Jurkat, Clone E6-1 (cell line): ENCODE results near the gene CREB5.

ENCODE experiments used
- DNase-seq: peaks from one replicate; pipeline ENCODE4 v3.0.0-alpha.2; 2011; ENCODE audit warnings: low read depth, low spot score
- H3K4me3 ChIP-seq: 2 replicates; pipeline ENCODE4 v1.5.1; 2011; ENCODE audit warnings: mild to moderate bottlenecking, low read length, control low read depth, moderate library complexity

Gene CREB5

DNA sequence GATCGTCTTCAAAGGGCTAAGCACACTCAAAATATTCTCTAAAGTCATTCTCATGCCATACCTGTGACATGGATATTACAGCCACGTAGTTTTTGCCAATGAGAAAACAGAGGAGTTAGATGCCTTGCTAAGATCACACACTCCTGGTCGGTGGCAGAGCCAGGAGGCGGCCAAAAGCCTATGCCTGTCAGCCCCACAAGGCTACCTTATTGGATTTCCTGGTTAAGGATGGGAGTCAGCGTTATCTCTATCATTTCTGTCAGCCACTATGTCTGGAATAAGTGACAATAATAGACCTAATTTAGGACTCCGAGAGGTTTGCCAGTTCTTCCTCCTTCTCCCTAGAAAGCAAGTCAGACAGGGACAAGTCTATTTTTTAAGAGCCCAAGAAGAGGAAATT, 295.0 kb downstream of the CREB5 start:
- no peak for DNase-seq
- H3K4me3 ChIP-seq: no peak overlapping the region

DNA sequence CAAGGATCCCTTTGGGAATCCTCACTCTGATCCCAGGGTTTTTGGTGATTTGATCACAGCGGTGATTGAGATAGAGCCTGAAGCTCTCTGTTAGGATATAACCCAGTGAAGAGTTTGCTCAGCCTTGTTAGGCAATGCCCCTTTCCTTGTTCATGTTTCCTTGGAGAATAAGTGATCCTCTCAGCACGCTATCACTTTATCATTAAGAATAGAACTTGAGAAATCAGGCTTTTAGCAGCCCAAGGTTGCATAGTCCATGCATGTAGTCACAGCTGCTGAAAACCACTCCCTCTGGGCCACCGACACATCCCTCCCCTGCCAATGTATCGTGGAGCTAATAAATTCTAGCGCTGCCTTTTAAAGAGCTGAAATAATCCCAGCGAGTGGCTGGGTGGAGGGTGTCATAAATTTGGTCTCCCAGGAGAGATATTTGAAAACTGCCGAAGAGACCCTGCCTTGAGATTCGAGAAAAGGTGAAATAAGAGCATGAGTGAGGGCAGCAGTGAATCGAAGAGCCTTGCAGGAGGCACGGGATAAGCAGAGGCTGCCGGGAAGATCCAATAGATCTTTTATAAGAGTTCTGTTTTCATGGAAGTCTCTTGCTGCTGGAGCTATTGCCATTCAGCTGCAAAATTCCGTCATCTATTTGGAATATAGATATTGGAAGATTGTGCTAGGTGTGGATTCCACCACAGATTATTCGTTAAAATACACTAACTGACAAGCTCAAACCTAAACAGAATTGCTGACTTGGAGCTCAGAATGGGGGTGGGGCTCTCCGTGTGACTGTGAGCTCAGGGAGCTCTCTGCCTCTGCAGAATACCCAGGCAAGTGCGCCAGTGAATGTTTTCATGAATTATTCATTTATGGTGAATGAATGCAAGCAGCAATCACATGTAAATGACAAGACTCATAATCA, 296.0 kb downstream of the CREB5 start:
- DNase-seq: no peak
- H3K4me3 ChIP-seq: no peak overlapping the region

DNA sequence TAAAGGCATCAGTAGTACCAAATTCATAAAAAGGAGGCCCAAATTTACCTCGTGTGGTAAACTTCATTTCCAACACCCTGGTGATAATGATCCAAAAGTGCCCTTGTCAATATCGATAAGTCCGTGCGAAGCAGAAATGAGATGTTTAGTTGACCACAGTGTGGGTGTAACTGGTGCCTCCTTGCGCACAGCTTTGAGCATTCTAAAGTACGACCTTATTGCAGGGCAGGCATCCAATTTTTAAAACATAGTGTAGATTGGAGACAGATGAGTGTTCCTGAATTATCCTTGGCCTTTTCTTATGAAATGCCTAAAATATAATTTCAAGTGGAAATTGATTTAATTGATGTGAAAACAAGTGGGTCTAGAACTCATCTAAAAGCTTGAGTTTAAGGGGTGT, 297.4 kb downstream of the CREB5 start:
- H3K4me3 ChIP-seq: no peak overlapping the region
- no peak for DNase-seq

DNA sequence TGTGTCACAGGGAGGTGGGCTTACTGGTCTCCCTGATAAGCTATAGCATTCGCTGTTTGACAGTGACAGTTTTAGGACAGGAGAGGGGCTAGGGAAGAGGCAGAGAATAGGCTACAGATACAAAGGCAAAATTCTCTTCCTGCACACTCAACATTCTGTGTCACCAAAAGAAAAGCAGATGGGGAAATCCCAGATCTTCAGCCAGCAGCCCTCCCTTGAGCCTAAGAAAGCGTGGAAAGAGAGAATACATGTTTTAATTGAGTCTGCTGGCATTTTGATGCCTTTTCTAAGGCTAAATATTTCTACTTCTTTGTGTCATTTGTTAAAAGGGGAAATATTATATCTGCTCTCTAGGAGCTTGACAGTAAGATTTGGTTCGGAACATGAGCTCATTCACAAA, 298.8 kb downstream of the CREB5 start:
- DNase-seq: no peak
- no peak overlapping the region for H3K4me3 ChIP-seq

DNA sequence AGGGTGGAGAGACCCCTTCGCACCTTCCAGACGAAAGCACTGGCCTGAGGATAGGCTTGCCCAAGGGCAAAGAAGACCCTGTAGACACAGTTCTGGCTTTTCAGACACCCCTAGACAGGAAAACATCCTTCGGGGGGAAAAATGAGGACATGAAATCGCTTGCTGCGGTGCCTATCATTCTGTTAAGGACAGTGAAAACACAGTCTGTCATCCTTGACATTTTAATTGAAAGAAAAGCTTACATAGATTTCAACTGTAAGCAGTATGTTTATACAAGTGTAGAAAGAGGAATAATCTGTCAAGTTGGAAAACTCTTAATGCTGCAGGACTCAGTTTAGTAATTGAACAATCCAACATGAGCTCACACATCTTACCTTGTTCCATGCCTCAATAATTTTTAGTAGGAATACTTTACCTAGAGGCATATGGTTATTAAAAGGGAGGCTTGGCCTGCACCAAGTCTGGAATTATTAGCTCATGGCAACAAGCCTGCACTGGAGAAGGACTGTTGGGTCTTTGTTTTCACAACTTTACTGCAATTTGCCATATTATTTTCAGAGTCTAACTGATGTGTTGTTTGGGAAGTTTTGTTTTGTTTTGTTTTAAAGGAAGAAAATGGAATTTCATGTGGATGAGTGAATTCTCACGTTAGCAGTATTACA, 302.3 kb downstream of the CREB5 start:
- no peak overlapping the region for H3K4me3 ChIP-seq
- DNase-seq: no peak

DNA sequence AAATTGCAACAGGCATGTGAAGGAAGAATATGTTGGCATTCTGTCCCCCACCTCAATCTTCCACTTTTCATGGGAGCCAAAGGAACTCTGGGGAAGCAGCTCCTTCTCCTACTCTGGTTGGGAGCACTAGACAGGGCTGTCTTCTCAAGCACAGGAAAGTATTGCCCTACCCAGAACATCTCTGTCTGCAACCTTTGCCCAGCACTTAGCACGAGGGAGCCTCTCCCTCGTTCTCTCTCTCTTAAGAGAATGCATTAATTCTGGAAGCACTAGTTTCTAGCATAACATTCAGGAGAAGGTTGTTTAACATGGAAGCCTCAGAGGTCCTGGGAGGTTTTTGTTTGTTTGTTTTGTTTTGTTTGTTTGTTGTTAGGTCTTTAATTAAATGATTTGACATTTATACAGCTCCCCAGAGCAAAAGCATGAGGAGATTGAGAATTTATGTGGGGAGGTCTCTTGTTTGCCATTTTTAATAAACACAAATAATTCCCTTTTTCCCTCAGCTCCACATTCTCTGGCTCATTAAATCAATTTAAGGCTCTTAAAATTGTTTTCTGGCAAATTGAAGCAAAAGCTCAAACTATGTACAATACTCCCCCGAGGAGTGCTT, 305.2 kb downstream of the CREB5 start:
- DNase-seq: no peak
- H3K4me3 ChIP-seq: no peak overlapping the region

DNA sequence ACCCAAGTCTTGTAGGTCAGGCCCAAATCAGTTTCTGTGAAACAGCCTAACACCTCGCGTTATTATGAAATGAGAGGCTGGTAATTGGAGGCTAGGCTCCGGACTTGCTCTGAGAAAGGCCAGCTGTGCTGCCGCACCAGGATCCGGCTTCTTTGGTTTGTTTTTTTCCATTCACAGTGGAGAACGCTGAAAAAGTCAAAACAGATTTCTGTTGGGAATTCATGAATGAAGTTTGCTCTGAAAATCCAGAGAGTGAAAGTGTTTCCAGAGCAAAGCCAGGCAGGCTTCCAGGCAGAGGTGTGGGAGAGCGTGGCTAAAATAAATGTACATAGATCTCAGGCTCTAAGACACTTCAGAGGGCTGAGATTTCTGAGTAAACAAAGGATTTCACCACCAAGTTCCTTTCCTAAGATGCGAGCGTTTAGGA, 305.8 kb downstream of the CREB5 start:
- no peak overlapping the region for H3K4me3 ChIP-seq
- DNase-seq: no peak

DNA sequence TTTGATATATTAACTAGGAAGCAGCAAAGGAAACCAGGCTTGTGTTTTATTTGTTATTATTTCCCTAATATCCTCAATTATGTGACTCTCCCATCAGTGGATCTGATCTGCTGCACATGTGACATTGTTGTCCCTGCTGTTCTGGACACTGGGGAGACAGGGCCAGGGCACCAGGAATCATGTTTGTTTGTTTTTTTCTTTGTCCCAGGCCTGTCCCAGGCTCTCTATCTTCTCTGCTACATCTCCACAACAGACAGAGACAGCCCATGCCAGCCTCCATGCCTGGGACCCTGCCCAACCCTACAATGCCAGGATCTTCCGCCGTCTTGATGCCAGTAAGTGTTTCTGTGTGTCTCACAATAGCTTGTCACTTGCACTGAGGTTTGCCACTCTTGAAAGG, 306.2 kb downstream of the CREB5 start:
- no peak overlapping the region for H3K4me3 ChIP-seq
- DNase-seq: no peak

DNA sequence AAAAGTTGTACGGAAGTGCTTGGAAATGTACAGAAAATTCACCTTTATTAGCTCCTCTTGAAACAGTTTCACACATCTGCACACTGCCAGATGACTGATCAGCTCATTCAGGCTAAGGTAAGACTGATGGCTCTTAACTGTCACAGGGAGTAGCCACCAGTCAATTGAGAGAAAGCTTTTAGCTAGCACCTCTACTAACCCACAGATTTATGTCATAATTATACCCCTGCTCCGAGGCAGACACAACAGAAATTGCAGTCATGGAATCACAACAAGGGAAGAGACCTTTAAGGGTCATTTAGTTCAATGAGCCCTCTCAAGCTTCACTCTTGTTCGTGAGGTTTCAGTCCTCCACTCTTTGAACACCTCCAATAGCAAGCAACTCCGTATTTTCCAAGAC, 310.4 kb downstream of the CREB5 start:
- no peak overlapping the region for H3K4me3 ChIP-seq
- no peak for DNase-seq

DNA sequence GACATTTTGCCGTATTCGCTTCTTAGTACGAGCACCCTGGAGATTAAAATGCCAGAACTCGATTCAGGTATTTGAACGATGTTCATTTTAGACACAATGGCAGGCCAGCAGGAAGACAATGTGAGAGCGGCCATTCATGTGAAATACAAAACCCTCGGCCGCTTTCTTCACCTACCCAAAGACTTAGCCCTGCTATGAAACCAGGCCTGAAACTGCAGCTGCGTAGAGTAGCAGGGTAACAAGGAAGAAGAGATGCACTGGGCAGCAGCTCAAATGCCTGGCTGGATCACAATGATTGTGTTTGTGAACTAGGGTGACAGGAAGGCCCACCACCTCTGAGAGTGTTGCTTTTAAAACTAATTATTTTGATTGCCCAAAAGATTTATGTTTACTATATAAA, 311.0 kb downstream of the CREB5 start:
- DNase-seq: no peak

DNA sequence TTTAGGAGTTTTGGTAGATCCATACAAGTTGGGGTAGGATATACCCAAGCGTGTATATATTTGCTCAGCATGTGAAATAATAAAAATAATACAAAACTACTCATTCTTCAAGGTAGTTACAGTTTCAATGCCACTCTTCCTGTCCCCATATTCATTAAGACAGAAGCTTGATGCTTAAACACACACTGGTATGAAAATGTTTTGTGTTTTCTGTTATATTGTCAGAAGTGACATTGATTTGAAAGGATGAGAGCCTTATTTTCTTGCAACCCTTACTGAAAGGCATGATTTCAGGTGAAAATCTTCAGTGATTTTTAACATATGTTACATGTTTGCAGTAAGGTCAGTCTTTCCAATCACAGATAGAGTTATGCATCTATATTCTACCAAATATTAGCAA, 312.2 kb downstream of the CREB5 start:
- no peak for DNase-seq

More for the DNA sequence above, 311.0 kb downstream of the CREB5 start:
- H3K4me3 ChIP-seq: no peak overlapping the region

DNA sequence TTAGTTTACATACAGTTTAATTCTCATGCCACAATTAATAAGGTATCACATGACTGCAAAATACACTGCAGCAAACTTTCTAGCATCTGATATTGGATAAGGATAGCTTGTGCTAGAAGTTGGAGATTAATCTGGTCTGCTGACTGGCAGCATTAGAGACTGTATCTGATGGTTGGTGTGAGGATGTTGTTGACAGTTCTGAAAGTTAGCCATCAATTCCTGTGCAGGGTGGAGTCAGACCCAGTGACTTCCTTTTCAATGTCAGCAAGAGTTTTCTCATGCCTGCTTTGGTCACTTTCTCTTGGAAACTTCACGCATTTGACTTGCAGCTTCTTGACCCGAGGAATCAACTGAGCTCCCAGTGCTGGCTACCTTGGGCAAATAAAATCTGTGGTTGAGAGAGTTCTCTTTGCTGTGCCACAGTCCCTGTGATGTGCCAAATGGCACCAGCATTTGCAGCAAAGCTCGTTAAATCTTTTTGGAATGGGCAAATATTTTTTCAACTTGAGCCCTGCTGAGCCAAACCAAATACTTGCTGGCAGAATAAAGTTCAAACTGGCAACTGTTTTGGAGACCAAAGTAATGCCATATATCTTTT, 312.8 kb downstream of the CREB5 start:
- DNase-seq: no peak
- H3K4me3 ChIP-seq: no peak overlapping the region

More for the DNA sequence above, 312.2 kb downstream of the CREB5 start:
- no peak overlapping the region for H3K4me3 ChIP-seq

DNA sequence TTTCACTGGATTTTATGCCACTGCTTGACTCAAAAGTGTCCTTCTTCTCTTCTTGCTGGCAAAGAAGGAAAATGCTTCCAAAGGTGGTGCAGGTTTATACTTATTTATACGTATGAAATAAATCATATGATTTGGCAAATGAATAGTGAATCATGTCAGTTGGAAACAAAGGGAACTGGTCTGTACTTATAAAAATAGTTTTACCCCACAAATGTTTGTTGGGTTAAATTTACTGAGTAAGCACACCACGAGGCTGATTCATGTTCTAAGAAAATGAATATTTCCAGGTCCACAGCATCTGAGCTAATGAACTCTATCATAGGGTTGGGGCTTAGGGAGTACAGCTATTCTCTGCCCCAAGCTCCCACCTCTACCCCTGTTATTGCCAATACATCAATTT, 313.6 kb downstream of the CREB5 start:
- H3K4me3 ChIP-seq: no peak overlapping the region
- DNase-seq: no peak

DNA sequence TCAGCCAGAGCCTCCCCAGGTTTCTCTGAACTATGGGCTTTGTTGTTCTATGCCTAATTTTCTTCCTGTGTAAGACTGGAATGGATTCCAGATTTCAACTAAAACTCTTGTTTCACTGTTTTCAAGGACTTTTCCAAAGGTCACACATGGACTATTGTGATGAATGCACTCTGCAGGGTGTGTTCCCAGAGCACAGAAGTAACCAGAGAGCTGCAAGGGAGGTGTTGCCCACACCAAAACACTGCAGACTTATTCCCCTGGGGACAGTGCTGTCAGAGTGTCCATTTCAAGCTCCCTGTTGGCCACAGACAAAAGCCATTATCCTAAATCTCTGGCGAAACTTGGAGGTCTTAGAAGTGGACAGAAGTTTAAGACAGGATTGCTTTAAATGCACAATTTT, 314.2 kb downstream of the CREB5 start:
- no peak for DNase-seq
- H3K4me3 ChIP-seq: no peak overlapping the region

DNA sequence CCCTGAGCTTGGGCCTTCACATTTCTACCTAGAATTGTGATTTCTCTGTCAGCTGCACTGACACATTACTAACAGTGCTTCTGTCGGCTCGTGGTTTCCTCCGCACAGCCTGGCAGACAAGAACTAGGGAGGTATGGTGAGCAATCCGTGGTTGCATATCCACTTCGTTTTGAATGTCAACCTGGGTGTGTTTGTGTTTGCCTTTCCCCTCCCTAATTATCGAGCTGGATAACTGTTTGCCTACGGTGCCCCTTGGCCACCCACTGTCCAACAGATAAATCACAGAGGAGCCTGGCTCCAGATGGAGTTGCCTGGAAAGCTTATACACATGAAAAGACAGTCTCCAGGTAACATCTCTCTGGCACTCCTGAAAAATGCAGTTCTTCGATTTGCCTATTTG, 317.0 kb downstream of the CREB5 start:
- DNase-seq: no peak
- no peak overlapping the region for H3K4me3 ChIP-seq

DNA sequence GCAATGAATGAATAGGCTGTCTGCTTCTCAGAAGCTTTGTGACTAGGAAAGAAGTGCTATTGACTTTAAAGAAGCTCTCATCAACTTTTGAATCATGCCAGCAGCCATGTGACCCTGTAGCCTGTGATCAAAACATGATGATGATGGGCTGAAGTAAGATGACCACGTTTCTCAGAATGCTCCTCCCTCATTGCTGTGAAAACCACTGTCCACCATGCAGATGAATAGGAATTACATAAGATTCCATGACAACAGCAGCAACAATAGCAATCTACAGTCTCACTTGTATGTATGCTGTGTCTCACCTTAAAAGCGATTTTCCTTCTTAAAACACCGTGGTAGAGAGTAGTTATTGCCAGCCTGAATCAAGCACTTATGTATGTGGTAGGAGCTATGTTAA, 317.4 kb downstream of the CREB5 start:
- no peak overlapping the region for H3K4me3 ChIP-seq
- DNase-seq: no peak

DNA sequence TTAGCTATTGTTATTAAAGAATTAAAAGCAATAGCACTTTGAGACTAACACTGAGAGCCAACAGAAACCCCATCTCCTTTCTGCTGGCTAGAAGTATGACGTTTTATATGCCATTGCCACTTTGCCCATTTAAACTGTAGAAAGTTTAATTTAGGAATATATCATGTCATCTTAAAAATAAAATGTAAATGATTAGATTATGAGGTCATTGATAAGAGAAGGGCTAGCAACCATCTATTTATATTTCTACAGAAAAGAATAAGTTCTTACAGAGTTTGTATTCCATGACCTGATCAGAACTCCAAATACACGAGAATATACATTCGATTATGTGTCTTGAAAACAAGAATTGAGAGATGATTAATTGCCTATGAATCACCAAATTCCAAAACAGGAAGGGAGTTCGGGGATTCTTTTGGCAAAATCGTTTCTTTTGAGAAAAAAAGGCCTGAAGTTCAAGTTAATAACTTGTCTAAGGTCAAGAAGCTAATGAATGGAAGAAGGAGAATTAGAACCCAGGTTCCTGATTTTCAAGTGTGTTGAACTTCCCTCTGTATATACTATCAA, 318.9 kb downstream of the CREB5 start:
- no peak overlapping the region for H3K4me3 ChIP-seq
- DNase-seq: no peak

DNA sequence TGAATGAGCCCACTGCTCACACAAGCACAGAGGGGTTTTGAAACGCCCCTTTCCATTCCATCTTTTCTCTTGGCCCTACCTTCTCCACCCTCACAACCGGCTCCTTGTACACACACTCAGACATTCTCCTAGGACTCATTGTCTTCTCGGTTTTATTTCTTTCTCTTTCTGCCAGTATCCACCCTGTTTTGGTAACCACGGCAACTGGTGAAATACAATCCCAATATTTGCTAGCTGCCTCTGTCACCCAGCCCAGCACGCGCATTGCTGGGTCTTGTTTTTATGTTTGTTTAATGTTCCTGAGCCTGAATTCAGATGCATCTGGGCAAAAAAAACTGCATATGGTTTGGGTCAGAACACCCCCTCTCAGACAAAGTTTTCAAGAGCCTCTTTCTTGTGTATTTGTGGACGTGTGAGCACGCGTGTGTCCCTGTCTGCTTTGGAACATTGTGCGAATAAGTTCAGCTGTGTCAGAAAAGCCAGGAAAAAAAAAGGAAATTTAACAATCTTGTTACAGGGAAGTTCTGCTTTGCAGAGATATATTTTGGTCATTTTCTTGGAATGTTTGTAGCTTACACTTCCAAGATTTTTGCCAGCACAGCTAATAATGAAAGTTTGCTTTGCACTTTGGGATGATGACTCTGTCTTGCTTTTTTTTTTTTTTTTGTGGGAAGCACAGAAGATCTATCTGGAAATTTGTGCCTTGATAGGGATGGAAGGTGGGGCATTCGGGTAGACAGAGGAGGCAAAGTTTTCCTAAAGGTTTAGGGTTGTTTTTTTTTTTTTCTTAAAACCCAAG, 320.0 kb downstream of the CREB5 start:
- no peak overlapping the region for H3K4me3 ChIP-seq
- no peak for DNase-seq

DNA sequence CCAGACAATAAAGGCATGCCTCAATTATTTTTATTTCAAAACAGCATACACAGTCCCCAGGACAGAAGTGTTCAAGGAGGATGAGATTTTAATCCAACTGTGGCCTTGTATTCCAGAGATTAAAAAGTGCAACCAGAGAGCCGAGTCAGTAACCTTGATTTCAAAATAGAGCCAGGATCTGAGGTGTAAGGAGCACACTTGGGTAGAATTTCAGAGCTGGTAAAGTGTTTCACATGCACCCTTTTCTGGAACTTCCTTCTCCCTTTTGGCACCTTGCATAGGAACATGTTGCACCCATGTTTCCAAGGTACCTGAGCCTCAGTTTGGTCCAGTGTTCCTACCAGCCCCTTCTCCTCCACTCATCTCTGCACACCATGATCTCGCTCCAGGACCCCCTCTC, 320.7 kb downstream of the CREB5 start:
- no peak overlapping the region for H3K4me3 ChIP-seq
- DNase-seq: no peak
